CD8-positive, alpha-beta memory T cell (primary cell): Measurements from ENCODE around the gene GANC. TPM values are rescaled to one million over a fixed set of nuclear protein-coding genes. Genes with fewer than 3 reads are reported as not detected.

ENCODE experiments used
- CTCF ChIA-PET: fragments of 350-600 bp; sonication (Branson Sonifier 250); formaldehyde crosslinking; loops from one replicate; lab custom pipeline; 2021; ENCODE audit warnings: antibody characterized with exemption; lab: Charles Lee
- POLR2A ChIA-PET: fragments of 350-600 bp; sonication (Branson Sonifier 250); formaldehyde crosslinking; loops from one replicate; lab custom pipeline; 2021; ENCODE audit warnings: antibody characterized with exemption; lab: Charles Lee
- DNase-seq, 5 donors: peaks; one replicate each; pipeline versions ENCODE4 v3.0.0 to v3.0.0-alpha.2; 2020 to 2022; ENCODE audit warnings: mixed read lengths in 1 of 5
- H3K27ac ChIP-seq: one replicate; pipeline ENCODE4 v1.7.0; 2013; ENCODE audit warnings: low read depth, mild to moderate bottlenecking, low read length, moderate library complexity
- H3K27me3 ChIP-seq: 2 replicates; pipeline ENCODE4 v1.7.0; 2013; ENCODE audit warnings: low read length, mild to moderate bottlenecking; ENCODE audit not compliant: insufficient read depth, poor library complexity, severe bottlenecking
- H3K36me3 ChIP-seq: 2 replicates; pipeline ENCODE4 v1.7.0; 2013; ENCODE audit warnings: mild to moderate bottlenecking, low read length, moderate library complexity; ENCODE audit not compliant: insufficient read depth
- H3K4me1 ChIP-seq: 2 replicates; pipeline ENCODE4 v1.7.0; 2013; ENCODE audit warnings: mild to moderate bottlenecking, low read length, moderate library complexity; ENCODE audit not compliant: insufficient read depth
- H3K4me3 ChIP-seq: 2 replicates; pipeline ENCODE4 v1.7.0; 2013; ENCODE audit warnings: mild to moderate bottlenecking, low read length
- H3K9me3 ChIP-seq: 2 replicates; pipeline ENCODE4 v1.7.0; 2013; ENCODE audit warnings: mild to moderate bottlenecking, low read length
- H3K27ac Mint-ChIP-seq, 8 donors: one replicate each; pipeline ENCODE4 v1.8.0; 2020 to 2021; ENCODE audit warnings: mixed read lengths in 8 of 8, mild to moderate bottlenecking in 6 of 8, inconsistent platforms in 3 of 8, moderate library complexity in 3 of 8
- H3K27me3 Mint-ChIP-seq, 2 donors: one replicate each; pipeline ENCODE4 v1.8.0; 2020 to 2021; ENCODE audit warnings: mixed read lengths in 2 of 2, mild to moderate bottlenecking in 1 of 2, moderate library complexity in 1 of 2
- H3K36me3 Mint-ChIP-seq, 3 donors: one replicate each; pipeline ENCODE4 v1.8.0; 2020 to 2021; ENCODE audit warnings: mixed read lengths in 3 of 3, inconsistent platforms in 1 of 3, mild to moderate bottlenecking in 1 of 3
- H3K4me1 Mint-ChIP-seq, 3 donors: one replicate each; pipeline ENCODE4 v1.8.0; 2020 to 2021; ENCODE audit warnings: mixed read lengths in 3 of 3, inconsistent platforms in 1 of 3, mild to moderate bottlenecking in 1 of 3
- H3K4me3 Mint-ChIP-seq, 7 donors: one replicate each; pipeline ENCODE4 v1.8.0; 2020 to 2021; ENCODE audit warnings: mixed read lengths in 7 of 7, mild to moderate bottlenecking in 6 of 7, moderate library complexity in 4 of 7, inconsistent platforms in 2 of 7
- H3K9me3 Mint-ChIP-seq, 5 donors: one replicate each; pipeline ENCODE4 v1.8.0; 2020 to 2022; ENCODE audit warnings: mixed read lengths in 5 of 5, mild to moderate bottlenecking in 3 of 5, moderate library complexity in 2 of 5, inconsistent platforms in 1 of 5
- polyA plus RNA-seq: library from polyadenylated mRNA; unstranded; fragments of 300-500 nt; fragmentation: Illumina TruSeq; gene quantifications from one replicate; pipeline ENCODE4 v1.2.3, GENCODE V29; 2021
- total RNA-seq, 2 experiments: library from RNA; stranded (reverse); gene quantifications; one replicate each; pipeline ENCODE4 v1.2.3, GENCODE V29; 2021

The GANC gene
- total and polyA plus RNA-seq, 3 experiments from 2014 or later = 12.2 to 19.0 (median 18.0) TPM

DNA sequence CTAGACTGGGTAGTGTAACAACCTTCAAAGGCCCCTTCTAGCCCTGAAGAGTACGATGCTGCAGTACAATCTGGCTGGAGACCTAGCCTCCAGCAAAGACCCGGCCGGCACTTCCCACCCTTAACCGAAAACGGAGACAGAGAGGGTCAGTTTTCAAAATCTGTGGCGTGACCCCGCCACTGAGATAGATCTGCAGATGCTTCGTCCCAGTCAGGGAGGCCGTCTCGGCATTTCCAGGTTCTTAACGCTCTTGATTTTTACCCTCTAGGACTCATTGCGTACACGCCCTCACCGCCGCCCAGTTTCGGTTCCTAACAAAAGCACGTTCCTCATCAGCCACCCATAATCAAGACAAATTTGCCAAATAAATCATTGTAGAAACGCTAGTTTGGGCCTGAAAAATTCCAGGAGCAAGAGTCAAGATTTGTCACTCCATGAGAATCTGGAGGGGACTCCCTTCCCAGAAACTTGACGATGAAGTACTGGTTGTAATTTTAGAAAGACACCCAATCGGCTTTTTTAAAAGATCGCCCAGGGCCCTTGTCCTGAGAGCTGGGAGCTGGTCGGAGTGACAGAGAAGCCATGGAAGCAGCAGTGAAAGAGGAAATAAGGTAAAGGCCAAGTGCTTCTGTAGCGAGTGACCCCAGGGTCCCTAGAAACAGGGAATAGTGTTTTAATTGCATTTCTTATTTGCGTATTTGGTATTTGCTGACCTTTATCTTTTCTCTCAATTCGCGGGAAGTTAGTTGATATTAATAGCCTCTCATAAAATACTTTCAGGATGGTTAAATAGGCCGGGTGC lies 1.1 kb downstream of the GANC start:
- CTCF ChIA-PET = interaction anchor here (1.0 kb wide), 1 partner anchor 33 kb away, joined by 3 read pairs; no protein-coding TSS in a partner anchor
- no peaks in the 10 kb centered on the region for H3K27me3 Mint-ChIP-seq

DNA sequence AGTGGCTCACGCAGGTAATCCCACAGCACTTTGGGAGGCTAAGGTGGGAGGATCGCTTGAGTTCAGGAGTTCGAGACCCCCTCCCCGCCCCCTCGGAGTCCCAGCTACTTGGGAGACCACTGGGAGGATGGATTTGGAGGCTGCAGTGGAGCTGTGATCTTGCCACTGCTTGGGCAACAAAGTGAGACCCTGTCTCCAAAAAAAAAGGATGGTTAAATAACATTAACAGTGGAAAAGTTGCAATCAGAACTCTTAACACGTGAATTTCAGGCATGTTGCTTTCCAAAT lies 1.6 kb downstream of the GANC start:
- Mint-ChIP-seq H3K36me3 (peaks cover 0 to 42% (median 3%) of the 10 kb centered on the region in 3 donors), H3K9me3 (no peaks in the 10 kb centered on the region), H3K27me3 (no peaks in the 10 kb centered on the region), H3K4me1 (peaks cover 45 to 63% (median 52%) of the 10 kb centered on the region in 3 donors), H3K4me3 (peak overlapping the region; percentile 90 to 100 (median 100)), H3K27ac (peak overlapping the region; percentile 95 to 100 (median 98))
- Histone ChIP-seq H3K9me3 (no peaks in the 10 kb centered on the region), H3K27ac (peak overlapping the region; percentile 98), H3K4me1 (peaks cover 41% of the 10 kb centered on the region), H3K27me3 (no peaks in the 10 kb centered on the region), H3K36me3 (no peaks in the 10 kb centered on the region), H3K4me3 (peak overlapping the region; percentile 99)
- POLR2A ChIA-PET = interaction anchor here (1.2 kb wide), 1 partner anchor 216 kb away, joined by 3 read pairs; the partner anchor contains the start of gene ZNF106
- CTCF ChIA-PET = interaction anchor here (1.1 kb wide), 1 partner anchor 12 kb away, joined by 4 read pairs; no protein-coding TSS in a partner anchor
- peak in 1 of 5 donors; percentile 11 for DNase-seq

More for the DNA sequence above, 1.1 kb downstream of the GANC start:
- Histone ChIP-seq H3K4me1 (peaks cover 41% of the 10 kb centered on the region), H3K9me3 (no peaks in the 10 kb centered on the region), H3K27ac (peak overlapping the region; percentile 98), H3K36me3 (no peaks in the 10 kb centered on the region), H3K4me3 (peak overlapping the region; percentile 99), H3K27me3 (no peaks in the 10 kb centered on the region)
- H3K36me3 Mint-ChIP-seq = peaks cover 0 to 39% (median 3%) of the 10 kb centered on the region in 3 donors
- H3K4me1 Mint-ChIP-seq = peaks cover 48 to 67% (median 56%) of the 10 kb centered on the region in 3 donors
- POLR2A ChIA-PET = interaction anchor here (0.5 to 1.2 kb wide), 8 partner anchors 15 to 1156 kb away, joined by 3 to 8 read pairs (median 3); partner anchors contain the start of genes TMEM62, VPS39 and ZNF106
- H3K27ac Mint-ChIP-seq = peak overlapping the region; percentile 95 to 100 (median 98)
- H3K9me3 Mint-ChIP-seq = no peaks in the 10 kb centered on the region
- H3K4me3 Mint-ChIP-seq = peak overlapping the region; percentile 90 to 100 (median 100)
- DNase-seq = peak; percentile 28 to 77 (median 58)

DNA sequence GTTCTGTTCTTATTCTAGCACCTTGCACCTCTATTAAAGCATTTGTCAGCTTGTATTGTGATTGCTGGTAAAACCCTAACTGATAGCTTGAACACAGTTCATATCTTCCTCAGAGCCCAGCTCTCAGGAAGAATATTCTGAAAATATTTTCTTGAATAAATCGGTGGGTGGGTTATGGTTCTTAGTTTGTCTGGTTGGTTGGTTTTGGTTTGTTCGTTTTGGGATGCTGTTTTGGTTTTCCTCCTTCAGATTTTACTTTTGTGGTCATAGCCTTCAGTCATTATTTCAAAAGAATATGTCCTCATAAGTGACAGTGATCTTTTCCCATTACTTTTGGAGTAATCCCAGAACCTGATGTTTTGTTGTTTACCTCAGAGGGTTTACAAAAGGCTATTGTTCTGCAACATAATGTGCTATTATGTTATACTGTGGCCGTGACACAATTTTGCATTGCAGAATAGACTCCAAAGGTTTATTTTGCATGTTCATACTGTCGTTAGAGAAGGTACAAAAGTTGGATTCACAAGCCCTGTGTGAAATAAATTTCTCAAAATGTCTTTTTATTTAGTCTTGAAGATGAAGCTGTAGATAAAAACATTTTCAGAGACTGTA lies 2.9 kb downstream of the GANC start:
- no peaks in the 10 kb centered on the region for H3K9me3 ChIP-seq
- H3K4me3 ChIP-seq = peak overlapping the region; percentile 23
- Mint-ChIP-seq H3K27me3 (no peaks in the 10 kb centered on the region), H3K4me1 (peaks cover 39 to 50% (median 45%) of the 10 kb centered on the region in 3 donors), H3K36me3 (peaks cover 0 to 48% (median 5%) of the 10 kb centered on the region in 3 donors), H3K9me3 (no peaks in the 10 kb centered on the region), H3K27ac (peak overlapping the region; percentile 72 to 100 (median 98)), H3K4me3 (peak overlapping the region; percentile 63 to 100 (median 99))
- no peak for DNase-seq
- H3K4me1 ChIP-seq = peaks cover 38% of the 10 kb centered on the region
- CTCF ChIA-PET = interaction anchor here (1.1 kb wide), 1 partner anchor 11 kb away, joined by 4 read pairs; no protein-coding TSS in a partner anchor
- no peaks in the 10 kb centered on the region for H3K27me3 ChIP-seq
- POLR2A ChIA-PET = no interaction called here
- peaks cover 6% of the 10 kb centered on the region for H3K36me3 ChIP-seq
- peak overlapping the region; percentile 98 for H3K27ac ChIP-seq

DNA sequence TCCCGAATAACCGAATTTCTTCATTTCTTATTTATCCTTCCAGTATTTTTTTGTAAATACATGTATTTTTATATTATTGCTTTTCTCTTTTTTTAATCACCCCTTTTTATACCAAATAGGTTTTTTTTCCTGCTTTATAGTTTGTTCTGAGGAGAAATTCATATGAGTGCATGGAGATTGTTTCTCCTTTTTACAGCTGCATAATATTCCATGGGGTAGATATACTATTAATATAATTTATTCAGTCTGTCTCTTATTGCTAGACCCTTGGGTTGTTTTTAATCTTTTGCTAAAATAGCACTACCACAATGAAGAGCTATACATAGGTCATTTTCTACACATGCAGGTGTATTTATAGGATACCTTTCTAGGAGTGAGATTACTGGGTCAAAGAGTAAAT lies 3.8 kb downstream of the GANC start:
- Histone ChIP-seq H3K4me3 (no peak overlapping the region), H3K4me1 (peaks cover 31% of the 10 kb centered on the region), H3K27ac (no peak overlapping the region), H3K36me3 (peaks cover 6% of the 10 kb centered on the region), H3K27me3 (no peaks in the 10 kb centered on the region), H3K9me3 (no peaks in the 10 kb centered on the region)
- no peaks in the 10 kb centered on the region for H3K27me3 Mint-ChIP-seq
- peaks cover 0 to 50% (median 5%) of the 10 kb centered on the region in 3 donors for H3K36me3 Mint-ChIP-seq
- H3K4me1 Mint-ChIP-seq = peaks cover 32 to 42% (median 36%) of the 10 kb centered on the region in 3 donors
- ChIA-PET POLR2A (no interaction called here), CTCF (no interaction called here)
- H3K27ac Mint-ChIP-seq = peak overlapping the region in 4 of 8 donors; percentile 10 to 57 (median 46)
- H3K9me3 Mint-ChIP-seq = no peaks in the 10 kb centered on the region
- H3K4me3 Mint-ChIP-seq = peak overlapping the region in 1 of 7 donors; percentile 15
- DNase-seq = no peak

DNA sequence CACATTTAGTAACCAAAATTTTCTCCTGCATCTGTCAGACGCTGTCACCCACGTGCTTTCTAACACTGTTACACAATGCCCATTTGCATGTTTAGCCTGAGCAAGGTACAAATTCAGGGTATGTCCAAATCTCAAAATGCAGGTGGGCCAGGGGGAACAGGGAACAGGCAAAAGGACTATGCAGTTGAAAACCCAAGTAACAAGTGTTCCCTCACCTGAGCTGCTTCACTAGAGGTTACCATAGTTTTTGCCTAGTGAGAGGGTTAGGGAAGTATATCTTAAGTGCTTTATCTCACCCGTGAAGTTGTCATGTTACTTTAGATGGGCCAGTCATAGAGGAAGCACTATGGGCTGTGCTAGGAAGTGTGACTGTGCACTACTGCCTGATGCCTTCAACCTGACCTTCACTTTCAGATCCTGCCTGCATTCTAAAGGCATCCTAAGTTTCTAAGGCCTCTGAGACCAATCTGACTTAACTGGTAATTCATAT lies 6.3 kb downstream of the GANC start:
- H3K27me3 ChIP-seq = no peaks in the 10 kb centered on the region
- H3K27ac ChIP-seq = no peak overlapping the region
- ChIA-PET CTCF (no interaction called here), POLR2A (no interaction called here)
- no peak overlapping the region for H3K27ac Mint-ChIP-seq
- peaks cover 17 to 24% (median 20%) of the 10 kb centered on the region in 3 donors for H3K4me1 Mint-ChIP-seq
- no peak for DNase-seq
- no peak overlapping the region for H3K4me3 ChIP-seq
- peaks cover 22% of the 10 kb centered on the region for H3K4me1 ChIP-seq
- no peaks in the 10 kb centered on the region for H3K27me3 Mint-ChIP-seq
- no peaks in the 10 kb centered on the region for H3K9me3 Mint-ChIP-seq
- peaks cover 0 to 56% (median 8%) of the 10 kb centered on the region in 3 donors for H3K36me3 Mint-ChIP-seq
- H3K4me3 Mint-ChIP-seq = peak overlapping the region in 1 of 7 donors; percentile 18
- no peaks in the 10 kb centered on the region for H3K9me3 ChIP-seq
- peaks cover 16% of the 10 kb centered on the region for H3K36me3 ChIP-seq

DNA sequence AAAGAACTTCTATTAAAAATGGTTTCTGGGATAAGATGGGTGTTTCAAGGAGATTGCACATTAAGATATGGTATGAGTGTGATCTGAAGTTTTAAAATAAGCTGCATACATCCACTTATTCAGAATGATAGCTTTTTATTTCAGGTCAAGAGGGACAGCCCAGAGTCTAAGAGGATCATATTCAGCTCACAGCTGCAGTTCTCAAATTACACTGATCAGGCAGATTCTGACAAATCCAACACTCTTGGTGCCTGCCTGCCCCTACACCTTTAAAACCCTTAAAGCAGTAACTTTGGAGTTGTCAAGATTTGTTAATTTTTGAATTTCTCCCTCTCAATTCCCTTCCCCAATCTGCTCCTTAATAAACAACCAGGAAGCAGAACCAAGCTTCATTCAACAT lies 9.3 kb downstream of the GANC start:
- Mint-ChIP-seq H3K36me3 (peaks cover 0 to 76% (median 13%) of the 10 kb centered on the region in 3 donors), H3K9me3 (no peaks in the 10 kb centered on the region), H3K4me1 (no peaks in the 10 kb centered on the region), H3K27me3 (no peaks in the 10 kb centered on the region), H3K4me3 (no peak overlapping the region), H3K27ac (peak overlapping the region in 1 of 8 donors; percentile 33)
- no peak overlapping the region for H3K27ac ChIP-seq
- H3K27me3 ChIP-seq = no peaks in the 10 kb centered on the region
- H3K4me3 ChIP-seq = no peak overlapping the region
- H3K4me1 ChIP-seq = no peaks in the 10 kb centered on the region
- H3K9me3 ChIP-seq = no peaks in the 10 kb centered on the region
- CTCF ChIA-PET = interaction anchor here (1.2 kb wide), 1 partner anchor 14 kb away, joined by 4 read pairs; no protein-coding TSS in a partner anchor
- DNase-seq = no peak
- H3K36me3 ChIP-seq = peaks cover 16% of the 10 kb centered on the region
- POLR2A ChIA-PET = no interaction called here

DNA sequence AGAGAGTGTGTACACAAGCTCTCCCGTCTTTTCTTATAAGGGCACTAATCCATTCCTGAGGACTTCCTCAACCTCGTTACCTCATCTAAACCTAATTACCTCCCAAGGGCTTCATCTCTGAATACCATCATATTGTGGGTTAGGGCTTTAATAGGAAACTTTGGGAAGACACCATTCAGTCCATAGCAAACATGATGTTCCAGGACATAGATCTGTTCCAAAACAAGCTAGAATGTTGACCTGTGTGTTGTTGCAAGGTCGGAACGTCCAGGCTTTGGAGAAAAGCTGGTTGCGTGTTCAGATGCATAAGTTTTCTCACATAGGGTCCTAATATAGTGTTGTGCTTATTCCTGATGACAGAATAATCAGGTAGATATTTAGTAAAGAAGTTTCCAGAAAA lies 9.9 kb downstream of the GANC start:
- H3K9me3 ChIP-seq = no peaks in the 10 kb centered on the region
- no peak for DNase-seq
- peaks cover 0 to 81% (median 13%) of the 10 kb centered on the region in 3 donors for H3K36me3 Mint-ChIP-seq
- no peaks in the 10 kb centered on the region for H3K27me3 ChIP-seq
- H3K9me3 Mint-ChIP-seq = no peaks in the 10 kb centered on the region
- H3K4me3 Mint-ChIP-seq = no peak overlapping the region
- H3K4me1 Mint-ChIP-seq = no peaks in the 10 kb centered on the region
- H3K27me3 Mint-ChIP-seq = no peaks in the 10 kb centered on the region
- H3K4me3 ChIP-seq = no peak overlapping the region
- CTCF ChIA-PET = interaction anchor here (1.2 kb wide), 1 partner anchor 13 kb away, joined by 4 read pairs; no protein-coding TSS in a partner anchor
- POLR2A ChIA-PET = no interaction called here
- no peak overlapping the region for H3K27ac ChIP-seq
- no peaks in the 10 kb centered on the region for H3K4me1 ChIP-seq
- H3K27ac Mint-ChIP-seq = no peak overlapping the region
- H3K36me3 ChIP-seq = peaks cover 16% of the 10 kb centered on the region
